GM21447 (cell line): Measurements from ENCODE around the gene PDE10A.
"Not testable (repeated sequence)": the region's sequence is repeated elsewhere in the genome, so short reads cannot be mapped to it uniquely, and the experiment has no call there.

Experiments used
- ATAC-seq: cut with Tn5 transposase; IDR thresholded peaks from one replicate; pipeline ENCODE4 v1.9.1; 2021; ENCODE audit not compliant: unreplicated experiment

Gene PDE10A

DNA sequence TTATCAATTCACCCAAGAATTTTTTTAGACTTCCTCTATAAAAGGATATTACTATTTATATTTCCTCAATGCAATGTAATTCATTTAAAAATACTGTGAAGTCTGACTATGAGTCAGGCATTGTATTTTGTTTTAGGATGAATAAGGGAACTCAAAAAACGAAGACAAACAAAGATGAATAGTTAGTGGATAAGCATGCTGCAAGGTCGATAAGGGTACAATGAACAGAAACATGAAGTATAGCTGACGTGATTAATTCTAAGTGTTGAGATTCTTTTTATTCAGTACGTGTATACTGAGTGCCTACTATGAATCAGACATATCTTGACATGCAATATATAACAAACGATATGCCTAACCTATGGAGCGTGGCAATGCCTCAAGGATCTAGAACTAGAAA lies 105.4 kb downstream of the PDE10A start:
- no peak for ATAC-seq

DNA sequence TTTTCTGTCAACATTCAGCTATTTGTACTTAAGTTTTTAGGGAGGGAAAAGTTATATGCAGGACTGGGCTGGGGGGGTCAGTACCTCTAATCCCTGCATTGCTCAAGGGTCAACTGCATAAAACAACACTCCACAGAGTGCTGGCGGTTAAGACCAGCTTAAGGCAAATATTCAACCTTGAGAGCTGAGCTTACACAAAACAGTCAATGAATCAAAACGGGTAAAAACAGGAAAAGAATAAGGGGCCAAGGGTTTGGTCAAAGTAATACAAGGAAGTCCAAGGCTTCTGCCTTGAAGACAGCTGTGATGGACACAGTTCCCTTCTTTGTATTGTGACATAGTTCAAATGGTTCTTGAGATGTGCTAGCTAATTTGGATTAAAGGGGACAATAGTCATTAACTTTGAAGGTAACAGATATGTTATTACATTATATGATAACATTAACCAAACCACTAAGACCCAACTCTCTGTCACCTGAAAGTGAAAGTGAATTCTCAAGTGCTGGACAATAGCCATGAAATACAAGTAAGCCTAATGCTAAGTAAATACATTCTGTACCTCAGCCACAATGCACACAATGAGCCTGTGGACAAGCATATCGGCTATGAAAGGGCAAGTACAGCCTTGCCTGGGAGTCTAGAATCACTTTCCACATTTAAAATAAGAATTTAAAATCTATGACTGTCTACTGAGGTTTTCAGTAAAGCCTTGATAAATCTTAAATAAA lies 106.8 kb downstream of the PDE10A start:
- ATAC-seq: no peak

- not testable (repeated sequence) for ATAC-seq
Observed at GRCh38 chr6:165554644-165555043, 108.4 kb downstream of the PDE10A start.

GRCh38 chr6:165552248-165552736 lies 110.7 kb downstream of the PDE10A start:
- ATAC-seq: no peak

DNA sequence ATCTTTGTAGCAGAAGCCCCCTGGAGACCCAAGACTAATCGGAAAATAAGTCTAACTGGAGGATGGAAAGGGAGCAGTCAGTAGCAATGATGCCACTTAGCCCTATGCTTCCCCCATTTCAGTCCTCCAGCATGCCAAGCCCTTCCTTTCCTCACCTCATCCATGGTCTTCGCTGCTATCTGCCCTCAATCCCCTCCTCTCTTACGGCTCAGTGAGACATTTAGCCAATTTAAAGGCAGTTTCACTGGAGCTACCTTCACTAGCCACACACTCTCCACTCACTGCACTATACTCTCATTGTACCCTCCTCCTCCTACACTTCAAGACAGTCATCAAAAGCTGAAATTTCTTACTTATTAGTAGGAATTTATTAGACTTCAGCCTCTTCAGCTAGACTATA lies 111.2 kb downstream of the PDE10A start:
- ATAC-seq: no peak

- ATAC-seq: no peak
Observed at GRCh38 chr6:165548450-165548849, 114.6 kb downstream of the PDE10A start.

DNA sequence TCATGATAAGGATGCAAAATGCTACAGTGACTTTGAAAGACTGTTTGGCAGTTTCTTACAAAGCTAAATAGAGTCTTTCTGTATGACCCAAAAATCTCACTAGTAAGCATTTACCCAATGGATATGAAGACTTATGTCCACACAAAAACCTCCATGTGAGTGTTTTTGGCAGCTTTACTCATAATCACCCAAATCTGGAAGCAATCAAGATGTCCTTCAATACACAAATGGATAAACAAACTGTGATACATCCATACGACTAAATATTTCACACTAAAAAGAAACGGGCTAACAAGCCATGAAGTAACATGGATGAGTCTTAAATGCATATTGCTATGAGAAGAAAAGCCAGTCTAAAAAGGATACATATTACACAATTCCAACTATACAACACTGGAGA lies 117.2 kb downstream of the PDE10A start:
- ATAC-seq: no peak

- no peak for ATAC-seq
Observed at GRCh38 chr6:165543781-165544180, 119.3 kb downstream of the PDE10A start.

- ATAC-seq: no peak
Observed at GRCh38 chr6:165536911-165537310, 126.1 kb downstream of the PDE10A start.

GRCh38 chr6:165519316-165519715 lies 143.7 kb downstream of the PDE10A start:
- no peak for ATAC-seq

DNA sequence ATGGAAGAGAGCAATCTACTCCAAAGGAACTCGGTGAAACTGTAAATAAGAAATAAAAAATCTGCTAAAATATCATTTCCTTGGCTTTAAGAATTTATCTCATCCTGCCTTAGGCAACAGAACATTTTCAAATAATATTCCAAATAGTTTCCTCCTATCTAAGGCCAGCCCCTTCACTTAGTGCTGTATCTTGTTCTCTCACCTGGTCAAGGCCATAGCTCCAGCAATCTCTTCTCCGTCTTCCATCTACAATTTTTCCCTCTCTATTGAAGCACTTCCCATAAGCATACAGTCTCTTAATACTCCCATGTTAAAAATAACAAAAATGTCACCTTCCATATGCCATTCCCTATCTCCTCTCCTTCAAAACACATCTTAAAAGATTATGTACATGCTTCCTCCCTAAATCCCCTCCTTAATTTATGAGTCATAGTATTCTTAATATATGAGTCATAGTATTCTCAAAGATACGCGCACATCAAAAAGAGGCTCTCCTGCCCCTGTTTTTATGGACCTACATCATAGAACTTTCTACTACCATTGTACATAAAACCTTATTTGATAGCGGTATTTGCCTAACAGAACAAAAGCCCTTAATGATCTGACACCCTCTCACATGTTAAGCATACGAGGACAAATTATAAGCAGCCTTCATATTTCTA lies 146.9 kb downstream of the PDE10A start:
- no peak for ATAC-seq

DNA sequence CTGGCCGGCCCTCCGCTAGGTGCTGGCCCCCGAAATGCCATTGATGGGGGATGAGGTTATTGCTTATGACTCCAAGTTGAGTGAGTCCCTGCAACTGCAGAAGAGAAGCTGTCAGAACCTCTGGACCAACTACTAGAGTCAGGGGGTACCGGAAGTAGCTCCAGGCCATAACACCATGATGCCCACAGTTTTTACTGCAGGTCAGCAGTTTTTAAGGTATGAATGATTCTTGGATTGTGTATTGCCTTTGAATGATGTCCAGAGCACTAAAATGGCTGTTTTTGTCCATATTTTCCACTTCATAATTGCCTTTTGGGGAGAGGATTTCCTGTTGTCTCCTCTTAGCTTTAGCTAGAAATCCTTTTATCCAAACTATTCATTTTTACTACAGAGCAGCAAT lies 148.4 kb downstream of the PDE10A start:
- ATAC-seq: no peak

GRCh38 chr6:165511807-165512206 lies 151.2 kb downstream of the PDE10A start:
- peak; percentile 89 for ATAC-seq

- ATAC-seq: no peak
Observed at GRCh38 chr6:165508321-165508869, 154.6 kb downstream of the PDE10A start.

GRCh38 chr6:165506657-165507056 lies 156.4 kb downstream of the PDE10A start:
- ATAC-seq: no peak

DNA sequence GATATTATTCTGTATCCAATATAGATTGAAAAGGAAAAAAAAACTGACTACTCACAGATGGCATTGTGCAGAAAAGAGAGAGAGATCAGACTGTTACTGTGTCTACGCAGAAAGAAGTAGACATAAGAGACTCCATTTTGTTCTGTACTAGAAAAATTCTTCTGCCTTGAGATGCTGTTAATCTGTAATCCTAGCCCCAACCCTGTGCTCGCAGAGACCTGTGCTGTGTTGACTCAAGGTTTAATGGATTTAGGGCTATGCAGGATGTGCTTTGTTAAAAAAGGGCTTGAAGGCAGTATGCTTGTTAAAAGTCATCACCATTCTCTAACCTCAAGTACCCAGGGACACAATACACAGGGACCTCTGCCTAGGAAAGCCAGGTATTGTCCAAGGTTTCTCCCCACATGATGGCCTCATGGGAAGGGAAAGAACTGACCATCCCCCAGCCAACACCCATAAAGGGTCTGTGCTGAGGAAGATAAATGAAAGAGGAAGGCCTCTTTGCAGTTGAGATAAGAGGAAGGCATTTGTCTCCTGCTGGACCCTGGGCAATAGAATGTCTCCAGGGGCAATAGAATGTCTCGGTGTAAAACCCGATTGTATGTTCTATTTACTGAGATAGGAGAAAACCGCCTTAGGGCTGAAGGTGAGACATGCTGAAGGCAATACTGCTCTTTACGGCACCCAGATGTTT lies 162.7 kb downstream of the PDE10A start:
- ATAC-seq: not testable (repeated sequence)

DNA sequence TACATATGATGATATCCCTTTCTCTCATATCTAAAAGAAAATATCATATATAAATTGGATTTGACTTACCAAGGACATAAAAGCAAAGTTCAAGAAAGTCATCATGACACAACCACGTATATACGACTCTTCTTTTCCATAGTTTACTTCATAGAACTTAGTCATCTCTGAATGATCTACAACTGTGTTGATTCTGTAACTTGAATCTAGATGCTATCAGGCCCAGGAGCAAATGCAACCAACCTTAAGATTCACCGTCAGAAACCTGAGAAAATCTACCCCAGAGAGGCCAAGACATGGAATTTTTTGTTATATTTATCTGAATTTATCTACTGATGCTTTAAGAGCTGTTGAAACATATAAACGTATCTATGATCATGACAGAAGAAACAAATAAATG lies 165.6 kb downstream of the PDE10A start:
- ATAC-seq: no peak

GRCh38 chr6:165488624-165489295 lies 174.3 kb downstream of the PDE10A start:
- ATAC-seq: no peak

DNA sequence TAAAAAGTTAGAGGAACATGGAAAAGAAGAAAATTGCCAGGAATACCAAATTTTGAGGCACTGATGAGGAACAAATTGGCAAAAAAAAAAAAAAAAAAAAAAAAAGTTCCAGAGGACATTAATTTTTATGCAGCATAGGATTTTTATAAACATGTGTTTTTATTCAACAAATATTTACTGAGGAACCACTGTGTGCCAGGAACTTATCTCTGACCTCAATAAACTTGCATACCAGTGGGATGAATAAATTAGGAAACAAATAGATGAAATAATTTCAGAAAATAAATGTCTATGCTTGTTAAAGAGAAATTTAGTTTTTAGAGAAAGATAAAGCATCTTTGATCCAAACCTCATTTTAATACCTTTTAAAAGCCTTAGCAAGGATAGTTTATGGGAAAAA lies 175.1 kb downstream of the PDE10A start:
- ATAC-seq: no peak

DNA sequence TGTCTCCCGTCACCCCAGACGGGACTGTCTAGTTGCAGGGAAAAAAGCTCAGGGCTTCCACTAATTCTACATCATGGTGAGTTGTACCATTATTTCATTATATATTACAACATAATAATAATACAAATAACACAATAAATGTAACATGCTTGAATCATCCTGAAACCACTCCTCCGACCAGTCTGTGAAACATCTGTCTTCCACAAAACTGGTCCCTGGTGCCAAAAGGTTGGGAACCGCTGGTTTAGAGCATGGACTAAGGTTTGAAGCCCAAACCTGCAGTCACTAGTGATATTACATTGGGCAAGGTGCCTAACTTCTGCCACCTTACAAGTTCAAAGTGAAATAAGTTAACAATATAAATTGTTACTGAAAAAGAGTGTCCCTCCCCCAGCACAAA lies 175.7 kb downstream of the PDE10A start:
- ATAC-seq: no peak
